ENCODE results near the gene CREB5. TPM values are rescaled to one million over a fixed set of nuclear protein-coding genes. Genes with fewer than 3 reads are reported as not detected.

CREB5 gene
- total RNA-seq, 1 experiment from 2014 or later = 1.3 TPM

DNA sequence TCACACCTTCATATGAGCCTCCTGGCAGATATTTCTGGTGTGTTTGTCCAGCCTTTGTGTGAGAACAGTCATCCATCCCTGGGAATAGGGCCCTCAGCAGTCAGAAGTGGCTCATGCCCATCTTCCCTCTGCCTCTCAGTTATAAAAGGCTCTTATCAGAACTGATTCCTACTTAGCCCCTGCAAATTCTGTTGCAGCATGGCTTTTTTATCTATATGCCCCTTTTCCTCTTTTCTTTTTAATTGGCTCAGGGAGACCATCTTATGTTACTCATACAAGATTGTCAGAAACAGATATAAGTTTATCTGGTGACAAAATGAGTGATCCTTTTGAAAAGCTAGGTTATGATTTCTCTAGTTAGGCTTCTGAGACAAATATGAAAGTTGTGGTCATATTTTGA, 194.1 kb downstream of the CREB5 start (continued):
- TF ChIP-seq, protein P1, sequence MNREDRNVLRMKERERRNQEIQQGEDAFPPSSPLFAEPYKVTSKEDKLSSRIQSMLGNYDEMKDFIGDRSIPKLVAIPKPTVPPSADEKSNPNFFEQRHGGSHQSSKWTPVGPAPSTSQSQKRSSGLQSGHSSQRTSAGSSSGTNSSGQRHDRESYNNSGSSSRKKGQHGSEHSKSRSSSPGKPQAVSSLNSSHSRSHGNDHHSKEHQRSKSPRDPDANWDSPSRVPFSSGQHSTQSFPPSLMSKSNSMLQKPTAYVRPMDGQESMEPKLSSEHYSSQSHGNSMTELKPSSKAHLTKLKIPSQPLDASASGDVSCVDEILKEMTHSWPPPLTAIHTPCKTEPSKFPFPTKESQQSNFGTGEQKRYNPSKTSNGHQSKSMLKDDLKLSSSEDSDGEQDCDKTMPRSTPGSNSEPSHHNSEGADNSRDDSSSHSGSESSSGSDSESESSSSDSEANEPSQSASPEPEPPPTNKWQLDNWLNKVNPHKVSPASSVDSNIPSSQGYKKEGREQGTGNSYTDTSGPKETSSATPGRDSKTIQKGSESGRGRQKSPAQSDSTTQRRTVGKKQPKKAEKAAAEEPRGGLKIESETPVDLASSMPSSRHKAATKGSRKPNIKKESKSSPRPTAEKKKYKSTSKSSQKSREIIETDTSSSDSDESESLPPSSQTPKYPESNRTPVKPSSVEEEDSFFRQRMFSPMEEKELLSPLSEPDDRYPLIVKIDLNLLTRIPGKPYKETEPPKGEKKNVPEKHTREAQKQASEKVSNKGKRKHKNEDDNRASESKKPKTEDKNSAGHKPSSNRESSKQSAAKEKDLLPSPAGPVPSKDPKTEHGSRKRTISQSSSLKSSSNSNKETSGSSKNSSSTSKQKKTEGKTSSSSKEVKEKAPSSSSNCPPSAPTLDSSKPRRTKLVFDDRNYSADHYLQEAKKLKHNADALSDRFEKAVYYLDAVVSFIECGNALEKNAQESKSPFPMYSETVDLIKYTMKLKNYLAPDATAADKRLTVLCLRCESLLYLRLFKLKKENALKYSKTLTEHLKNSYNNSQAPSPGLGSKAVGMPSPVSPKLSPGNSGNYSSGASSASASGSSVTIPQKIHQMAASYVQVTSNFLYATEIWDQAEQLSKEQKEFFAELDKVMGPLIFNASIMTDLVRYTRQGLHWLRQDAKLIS (CRISPR knock-in tag; IDR thresholded peaks at IDR 0.05; ENCODE audit: borderline replicate concordance) = no peak
- TF ChIP-seq, protein P2, sequence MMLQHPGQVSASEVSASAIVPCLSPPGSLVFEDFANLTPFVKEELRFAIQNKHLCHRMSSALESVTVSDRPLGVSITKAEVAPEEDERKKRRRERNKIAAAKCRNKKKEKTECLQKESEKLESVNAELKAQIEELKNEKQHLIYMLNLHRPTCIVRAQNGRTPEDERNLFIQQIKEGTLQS (CRISPR knock-in tag; conservative IDR thresholded peaks at IDR 0.05) = no peak
- TF ChIP-seq ZNF671 (CRISPR knock-in tag; IDR thresholded peaks at IDR 0.05) (no peak), ELF4 (CRISPR knock-in tag; IDR thresholded peaks at IDR 0.05; ENCODE audit: low read depth) (no peak), ZNF396 (CRISPR knock-in tag; IDR thresholded peaks at IDR 0.05; ENCODE audit: borderline replicate concordance) (no peak), CREM (CRISPR knock-in tag; IDR thresholded peaks at IDR 0.05) (no peak)

DNA sequence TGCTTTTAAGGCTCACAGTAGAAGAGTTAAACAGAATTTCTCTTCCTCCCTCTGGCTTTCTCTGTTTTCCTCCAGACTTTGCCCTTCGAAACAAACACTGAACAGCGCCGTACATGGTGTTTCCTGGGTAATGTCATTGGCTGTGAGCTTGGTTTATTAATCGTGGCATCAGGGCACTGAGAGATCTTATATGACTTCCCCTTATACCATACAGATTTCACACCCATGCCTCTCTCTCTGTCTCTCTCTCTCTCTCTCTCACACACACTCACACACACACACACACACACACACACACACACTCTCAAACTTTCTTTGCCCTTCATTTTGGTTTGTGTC, 195.5 kb downstream of the CREB5 start:
- Mint-ChIP-seq H3K27me3 (ENCODE audit: low read depth) (no peaks in the 10 kb centered on the region), H3K4me3 (no peak overlapping the region), H3K4me1 (no peaks in the 10 kb centered on the region), H3K27ac (no peak overlapping the region), H3K9me3 (no peaks in the 10 kb centered on the region), H3K36me3 (no peaks in the 10 kb centered on the region)
- DNase-seq (ENCODE audit: low spot score) = no peak
- ATAC-seq = no peak
- CTCF ChIA-PET = no interaction called here
- POLR2A ChIA-PET = interaction anchor here (0.7 kb wide), 1 partner anchor 514 kb away, joined by 5 read pairs; no protein-coding TSS in a partner anchor
- no peak for TF ChIP-seq NFE2L1 (CRISPR knock-in tag; IDR thresholded peaks at IDR 0.05)
- TF ChIP-seq, protein P1 (CRISPR knock-in tag; IDR thresholded peaks at IDR 0.05; ENCODE audit: borderline replicate concordance) = no peak
- TF ChIP-seq, protein P3, sequence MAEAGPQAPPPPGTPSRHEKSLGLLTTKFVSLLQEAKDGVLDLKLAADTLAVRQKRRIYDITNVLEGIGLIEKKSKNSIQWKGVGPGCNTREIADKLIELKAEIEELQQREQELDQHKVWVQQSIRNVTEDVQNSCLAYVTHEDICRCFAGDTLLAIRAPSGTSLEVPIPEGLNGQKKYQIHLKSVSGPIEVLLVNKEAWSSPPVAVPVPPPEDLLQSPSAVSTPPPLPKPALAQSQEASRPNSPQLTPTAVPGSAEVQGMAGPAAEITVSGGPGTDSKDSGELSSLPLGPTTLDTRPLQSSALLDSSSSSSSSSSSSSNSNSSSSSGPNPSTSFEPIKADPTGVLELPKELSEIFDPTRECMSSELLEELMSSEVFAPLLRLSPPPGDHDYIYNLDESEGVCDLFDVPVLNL (CRISPR knock-in tag; IDR thresholded peaks at IDR 0.05; ENCODE audit: borderline replicate concordance, low read depth) = no peak
- no peak for TF ChIP-seq NR3C1 (CRISPR knock-in tag; conservative IDR thresholded peaks at IDR 0.05; ENCODE audit: low read depth)
- no peak for TF ChIP-seq ZNF232 (CRISPR knock-in tag; IDR thresholded peaks at IDR 0.05)
- TF ChIP-seq, protein P4, sequence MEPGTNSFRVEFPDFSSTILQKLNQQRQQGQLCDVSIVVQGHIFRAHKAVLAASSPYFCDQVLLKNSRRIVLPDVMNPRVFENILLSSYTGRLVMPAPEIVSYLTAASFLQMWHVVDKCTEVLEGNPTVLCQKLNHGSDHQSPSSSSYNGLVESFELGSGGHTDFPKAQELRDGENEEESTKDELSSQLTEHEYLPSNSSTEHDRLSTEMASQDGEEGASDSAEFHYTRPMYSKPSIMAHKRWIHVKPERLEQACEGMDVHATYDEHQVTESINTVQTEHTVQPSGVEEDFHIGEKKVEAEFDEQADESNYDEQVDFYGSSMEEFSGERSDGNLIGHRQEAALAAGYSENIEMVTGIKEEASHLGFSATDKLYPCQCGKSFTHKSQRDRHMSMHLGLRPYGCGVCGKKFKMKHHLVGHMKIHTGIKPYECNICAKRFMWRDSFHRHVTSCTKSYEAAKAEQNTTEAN (CRISPR knock-in tag; IDR thresholded peaks at IDR 0.05) = no peak
- TF ChIP-seq RELA (CRISPR knock-in tag; IDR thresholded peaks at IDR 0.05; ENCODE audit: borderline replicate concordance) = no peak
- TF ChIP-seq, protein P5, sequence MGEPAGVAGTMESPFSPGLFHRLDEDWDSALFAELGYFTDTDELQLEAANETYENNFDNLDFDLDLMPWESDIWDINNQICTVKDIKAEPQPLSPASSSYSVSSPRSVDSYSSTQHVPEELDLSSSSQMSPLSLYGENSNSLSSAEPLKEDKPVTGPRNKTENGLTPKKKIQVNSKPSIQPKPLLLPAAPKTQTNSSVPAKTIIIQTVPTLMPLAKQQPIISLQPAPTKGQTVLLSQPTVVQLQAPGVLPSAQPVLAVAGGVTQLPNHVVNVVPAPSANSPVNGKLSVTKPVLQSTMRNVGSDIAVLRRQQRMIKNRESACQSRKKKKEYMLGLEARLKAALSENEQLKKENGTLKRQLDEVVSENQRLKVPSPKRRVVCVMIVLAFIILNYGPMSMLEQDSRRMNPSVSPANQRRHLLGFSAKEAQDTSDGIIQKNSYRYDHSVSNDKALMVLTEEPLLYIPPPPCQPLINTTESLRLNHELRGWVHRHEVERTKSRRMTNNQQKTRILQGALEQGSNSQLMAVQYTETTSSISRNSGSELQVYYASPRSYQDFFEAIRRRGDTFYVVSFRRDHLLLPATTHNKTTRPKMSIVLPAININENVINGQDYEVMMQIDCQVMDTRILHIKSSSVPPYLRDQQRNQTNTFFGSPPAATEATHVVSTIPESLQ (CRISPR knock-in tag; IDR thresholded peaks at IDR 0.05) = no peak
- TF ChIP-seq, protein P6, sequence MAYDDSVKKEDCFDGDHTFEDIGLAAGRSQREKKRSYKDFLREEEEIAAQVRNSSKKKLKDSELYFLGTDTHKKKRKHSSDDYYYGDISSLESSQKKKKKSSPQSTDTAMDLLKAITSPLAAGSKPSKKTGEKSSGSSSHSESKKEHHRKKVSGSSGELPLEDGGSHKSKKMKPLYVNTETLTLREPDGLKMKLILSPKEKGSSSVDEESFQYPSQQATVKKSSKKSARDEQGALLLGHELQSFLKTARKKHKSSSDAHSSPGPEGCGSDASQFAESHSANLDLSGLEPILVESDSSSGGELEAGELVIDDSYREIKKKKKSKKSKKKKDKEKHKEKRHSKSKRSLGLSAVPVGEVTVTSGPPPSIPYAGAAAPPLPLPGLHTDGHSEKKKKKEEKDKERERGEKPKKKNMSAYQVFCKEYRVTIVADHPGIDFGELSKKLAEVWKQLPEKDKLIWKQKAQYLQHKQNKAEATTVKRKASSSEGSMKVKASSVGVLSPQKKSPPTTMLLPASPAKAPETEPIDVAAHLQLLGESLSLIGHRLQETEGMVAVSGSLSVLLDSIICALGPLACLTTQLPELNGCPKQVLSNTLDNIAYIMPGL (CRISPR knock-in tag; IDR thresholded peaks at IDR 0.05) = no peak
- TF ChIP-seq SMAD3 (CRISPR knock-in tag; IDR thresholded peaks at IDR 0.05; ENCODE audit: borderline replicate concordance) = no peak
- TF ChIP-seq FOXJ3 (CRISPR knock-in tag; IDR thresholded peaks at IDR 0.05; ENCODE audit: borderline replicate concordance) = no peak
- no peak for TF ChIP-seq EMX1 (CRISPR knock-in tag; IDR thresholded peaks at IDR 0.05)
- no peak for TF ChIP-seq GRHL2 (CRISPR knock-in tag; IDR thresholded peaks at IDR 0.05; ENCODE audit: insufficient replicate concordance, severe bottlenecking)
